Limb (tissue), 2 donors: ENCODE measurements around the gene PDE4B.
A peak's percentile ranks its signal among the peaks of the same experiment; 100 is the strongest.
"Not testable (repeated sequence)": the region's sequence is repeated elsewhere in the genome, so short reads cannot be mapped to it uniquely, and the experiment has no call there.

ENCODE experiments used
- DNase-seq, 2 donors: peaks; one replicate each; pipeline ENCODE4 v3.0.0-alpha.2; 2016; ENCODE audit errors: extremely low spot score in 2 of 2

The PDE4B gene

DNA sequence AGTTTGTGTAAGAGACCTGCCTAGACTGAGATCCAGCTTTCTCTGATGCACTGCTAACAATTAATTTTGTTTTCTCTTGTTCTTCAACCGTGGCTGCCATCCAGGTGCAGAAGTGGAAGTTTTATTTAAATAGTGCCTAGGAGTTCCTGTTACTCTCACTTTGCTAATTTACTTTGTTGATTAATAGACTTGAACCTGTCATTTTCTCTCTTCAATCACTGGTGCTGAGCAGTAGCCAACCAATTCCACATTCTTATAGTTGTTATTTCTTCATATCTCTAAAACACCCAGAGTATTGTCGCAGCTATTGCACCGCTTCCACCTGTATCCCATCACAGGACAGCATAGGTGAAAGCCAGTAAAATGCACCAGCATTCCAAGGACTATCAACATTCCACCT lies 157.2 kb downstream of the PDE4B start:
- no peak for DNase-seq

DNA sequence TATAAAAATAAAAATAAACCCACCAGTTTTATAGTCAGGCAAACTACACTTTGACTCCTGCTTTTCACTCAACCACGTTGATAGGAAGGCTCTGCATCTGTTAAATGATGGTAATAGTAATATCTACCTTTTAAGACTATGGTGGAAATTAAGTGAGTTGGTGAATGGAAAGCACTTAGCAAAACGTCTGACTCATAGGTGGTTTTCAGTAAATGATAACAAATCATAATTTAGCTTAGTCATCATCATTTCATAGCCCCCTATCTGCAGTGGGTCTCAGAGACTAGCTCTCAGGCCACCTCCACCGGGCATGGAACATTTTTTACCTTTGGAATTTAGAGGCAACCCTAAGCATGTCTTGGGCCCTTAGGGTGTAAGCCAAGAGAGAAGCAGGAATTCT lies 160.0 kb downstream of the PDE4B start:
- no peak for DNase-seq

DNA sequence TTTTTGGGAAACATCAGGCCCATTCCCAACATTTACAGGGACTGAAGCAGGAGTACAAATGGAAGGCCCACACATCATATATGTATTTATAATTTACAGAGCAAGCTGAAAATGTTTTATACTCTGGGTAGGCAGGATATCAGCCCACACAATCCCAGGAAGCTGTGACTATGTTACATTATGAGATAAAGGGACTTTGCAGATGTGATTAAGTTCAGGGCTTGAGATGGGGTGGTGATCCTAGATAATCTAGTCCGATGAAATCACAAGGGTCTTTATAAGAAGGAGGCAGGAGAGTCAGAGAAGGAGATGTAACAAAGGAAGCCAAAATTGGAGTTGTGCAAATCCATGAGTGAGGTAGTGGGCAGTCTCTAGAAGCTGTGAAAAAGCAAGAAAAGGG lies 160.5 kb downstream of the PDE4B start:
- no peak for DNase-seq

DNA sequence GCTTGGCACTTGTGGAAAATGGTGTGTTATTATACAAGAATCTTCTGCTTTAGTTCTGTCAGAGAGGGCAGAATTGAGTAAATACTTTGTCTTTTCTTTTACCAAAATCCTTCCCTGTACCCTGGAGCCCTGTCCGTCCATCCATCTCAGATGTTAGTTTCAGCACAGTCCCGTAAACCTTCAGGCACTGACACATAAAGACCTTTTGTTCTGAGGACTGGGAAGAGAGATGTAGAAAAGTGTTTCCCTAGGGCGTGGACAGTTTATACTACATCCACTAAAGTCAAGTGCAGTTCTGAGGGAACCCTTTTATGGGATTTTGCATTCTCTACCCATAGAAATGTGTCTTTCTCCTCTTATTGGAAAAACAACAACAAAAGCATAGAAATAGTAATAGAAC lies 162.4 kb downstream of the PDE4B start:
- DNase-seq, result no peak

DNA sequence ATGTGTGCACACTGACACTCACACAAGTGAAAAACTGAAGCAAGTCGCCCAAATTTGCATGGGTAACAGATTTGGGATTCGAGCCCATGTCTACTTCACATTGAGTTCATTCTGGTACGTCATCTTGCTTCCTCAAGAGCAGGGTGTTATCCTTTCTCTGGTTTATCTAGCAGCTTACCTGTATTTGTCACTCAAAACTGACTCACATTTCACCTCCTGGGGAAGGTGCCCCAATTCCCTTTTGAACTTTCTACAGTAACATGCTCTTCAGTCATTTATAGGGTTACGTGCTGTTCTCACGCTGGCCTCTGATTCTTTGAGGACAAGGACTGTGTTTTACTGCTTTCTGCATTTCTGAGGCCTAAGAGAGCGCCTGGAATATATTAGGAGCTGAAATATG lies 162.8 kb downstream of the PDE4B start:
- DNase-seq, result no peak

DNA sequence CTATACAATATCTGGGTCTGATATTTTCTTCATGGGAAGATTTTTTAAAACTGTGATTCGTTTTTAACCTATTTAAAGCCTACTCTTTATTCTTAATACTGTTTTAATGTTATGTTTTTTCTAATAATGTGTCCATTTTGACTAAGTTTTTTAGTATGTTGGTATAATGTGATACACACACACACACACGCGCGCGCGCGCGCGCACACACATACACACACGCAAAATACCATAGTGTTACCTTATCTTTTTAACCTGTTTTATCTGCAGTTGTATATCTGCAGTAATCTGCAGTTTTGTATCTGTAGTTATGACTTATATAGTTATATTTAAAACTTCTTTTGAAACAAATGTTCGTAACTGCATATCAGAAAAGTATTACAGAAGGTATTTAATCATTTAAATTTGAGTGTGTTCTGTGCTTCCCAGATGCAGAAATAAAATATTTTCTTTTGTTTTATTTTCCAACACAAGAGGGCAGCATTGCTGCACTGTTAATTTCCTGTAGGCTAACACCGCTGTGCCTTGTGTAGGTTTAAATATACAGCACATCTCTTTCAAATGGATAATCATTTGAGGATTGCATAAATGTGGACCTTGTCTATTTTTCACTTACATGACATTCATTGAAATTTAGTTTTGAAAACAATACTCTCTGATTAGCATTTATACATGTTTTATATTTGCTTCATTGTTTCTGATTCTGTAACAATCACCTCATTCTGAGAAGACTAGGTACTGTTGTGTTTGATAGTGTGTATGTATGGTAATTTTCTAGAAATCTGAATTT lies 166.1 kb downstream of the PDE4B start:
- DNase-seq, result peak in 1 of 2 donors; percentile 77

DNA sequence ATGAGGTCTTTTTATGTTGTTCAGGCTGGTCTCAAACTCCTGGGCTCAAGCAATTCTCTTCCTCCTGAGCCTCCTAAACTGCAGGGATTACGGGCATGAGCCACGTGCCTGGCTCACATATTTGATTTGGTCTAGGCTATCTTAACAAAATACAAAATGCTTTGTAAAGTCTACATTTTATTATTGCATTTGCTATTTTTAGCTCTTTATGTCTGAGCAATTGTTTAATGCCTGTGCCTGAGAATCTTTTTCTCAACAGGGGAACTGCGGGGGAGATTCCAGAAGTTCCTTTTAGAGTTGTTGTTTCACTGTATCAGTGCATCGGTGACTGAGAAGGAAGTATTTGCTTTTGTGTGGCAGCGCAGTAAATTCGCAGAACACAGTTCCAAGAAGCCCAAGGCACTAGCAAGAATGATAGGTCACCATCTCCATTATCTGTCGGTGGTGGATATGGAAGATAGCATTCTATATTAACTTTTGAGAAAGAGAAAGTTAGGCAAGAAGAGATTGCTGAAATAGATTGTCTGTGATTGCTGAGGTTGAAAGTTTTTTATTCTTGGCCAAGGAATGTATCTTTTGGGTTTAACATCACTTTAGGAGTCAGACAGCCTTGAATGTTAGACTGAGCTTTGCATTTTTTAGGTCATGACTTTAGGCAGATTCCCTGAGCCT lies 167.3 kb downstream of the PDE4B start:
- DNase-seq, result no peak

DNA sequence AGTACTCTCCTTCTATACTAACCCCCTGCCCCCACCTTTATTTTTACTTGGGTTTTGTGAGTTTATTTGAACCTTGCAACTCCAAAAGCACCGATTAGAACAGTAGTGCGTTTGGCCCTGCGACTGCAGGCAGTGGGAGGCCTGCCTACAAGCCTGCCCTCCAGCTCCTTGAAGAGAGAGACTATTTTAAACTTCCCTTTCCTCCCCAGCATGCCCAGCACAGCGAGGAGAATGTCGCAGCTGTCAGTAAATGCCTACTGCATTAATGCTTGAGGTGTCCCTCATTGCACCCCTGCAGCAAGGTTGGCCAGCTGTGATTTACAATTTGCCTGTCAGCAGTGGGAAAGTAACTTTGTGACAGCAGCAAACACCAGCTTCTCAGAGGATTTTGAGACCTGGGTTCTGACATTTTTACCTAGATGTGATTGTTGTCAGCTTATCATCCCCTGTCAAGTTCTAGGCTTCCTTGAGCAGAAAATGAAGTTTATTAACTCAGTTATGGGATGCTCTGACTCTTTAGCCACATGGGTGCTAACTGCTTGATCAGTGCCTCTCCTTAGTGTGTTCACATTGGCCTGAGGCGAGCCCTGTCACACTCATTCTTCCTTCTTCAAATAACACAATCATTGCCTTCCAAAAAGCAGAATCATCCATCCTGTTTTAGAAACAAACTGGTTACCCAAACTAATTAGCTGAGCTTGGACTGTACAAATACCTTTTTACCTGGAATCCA lies 170.6 kb downstream of the PDE4B start:
- DNase-seq, result peak in 1 of 2 donors; percentile 31

DNA sequence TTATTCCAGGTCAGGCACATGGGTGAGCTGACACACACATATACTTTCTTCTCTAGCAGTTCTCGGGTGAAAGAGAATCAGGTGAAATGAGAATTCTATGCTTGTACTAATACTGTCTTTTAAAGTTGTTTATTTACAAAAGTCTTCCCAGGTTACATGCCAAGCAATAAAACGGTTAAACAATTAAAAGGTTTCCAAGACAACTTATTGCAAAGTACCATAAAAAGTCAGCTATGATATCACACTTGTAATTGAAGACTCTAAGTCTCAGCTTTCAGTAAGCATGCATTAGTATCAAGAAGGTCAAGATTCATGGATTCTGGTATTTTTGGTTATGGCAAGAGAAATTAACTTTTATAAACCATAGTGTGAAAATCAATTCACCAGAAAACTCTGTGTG lies 171.4 kb downstream of the PDE4B start:
- no peak for DNase-seq

DNA sequence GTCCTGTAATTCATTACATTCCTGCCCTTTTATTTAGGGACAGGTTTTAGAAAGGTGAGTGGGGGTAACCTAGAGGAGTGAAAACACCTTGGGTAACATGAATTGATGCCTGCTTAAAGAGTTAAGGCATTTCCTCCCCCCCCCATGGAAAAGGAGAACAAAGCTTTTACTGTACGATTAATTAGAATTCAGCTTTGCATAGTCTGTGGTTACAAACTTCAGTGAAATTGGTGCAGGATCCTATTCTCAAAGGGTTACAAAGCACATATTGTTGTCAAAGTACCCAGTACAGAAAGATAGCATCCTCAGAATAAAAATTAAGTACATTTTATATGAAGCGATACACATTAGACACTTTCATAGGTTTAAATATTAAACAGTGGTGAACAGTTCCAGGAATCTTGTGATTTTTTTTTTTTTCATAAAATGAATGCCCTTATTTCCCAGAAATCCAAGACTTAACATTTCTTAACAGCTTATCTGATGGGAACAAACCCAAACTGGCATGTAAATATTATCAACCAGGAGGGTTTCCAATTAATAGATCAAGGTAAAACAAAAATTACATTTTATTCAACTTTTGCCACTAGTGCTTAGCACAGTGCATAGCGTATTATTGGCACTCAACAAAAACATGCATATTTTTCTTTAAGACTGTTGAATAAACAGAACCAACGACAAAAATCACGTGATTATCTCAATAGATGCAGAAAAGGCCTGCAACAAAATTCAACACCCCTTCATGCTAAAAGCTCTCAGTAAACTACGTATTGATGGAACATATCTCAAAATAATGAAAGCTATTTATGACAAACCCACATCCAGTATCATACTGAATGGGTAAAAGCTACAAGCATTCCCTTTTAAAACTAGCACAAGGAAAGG lies 172.7 kb downstream of the PDE4B start:
- DNase-seq, result no peak

DNA sequence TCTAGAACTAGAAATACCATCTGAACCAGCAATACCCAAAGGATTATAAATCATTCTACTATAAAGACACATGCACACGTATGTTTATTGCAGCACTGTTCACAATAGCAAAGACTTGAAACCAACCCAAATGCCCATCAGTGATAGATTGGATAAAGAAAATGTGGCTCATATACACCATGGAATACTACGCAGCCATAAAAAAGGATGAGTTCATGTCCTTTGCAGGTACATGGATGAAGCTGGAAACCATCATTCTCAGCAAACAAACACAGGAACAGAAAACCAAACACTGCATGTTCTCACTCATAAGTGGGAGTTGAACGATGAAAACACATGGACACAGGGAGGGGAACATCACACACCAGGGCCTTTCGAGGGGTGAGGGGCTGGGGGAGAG lies 174.8 kb downstream of the PDE4B start:
- not testable (repeated sequence) for DNase-seq

DNA sequence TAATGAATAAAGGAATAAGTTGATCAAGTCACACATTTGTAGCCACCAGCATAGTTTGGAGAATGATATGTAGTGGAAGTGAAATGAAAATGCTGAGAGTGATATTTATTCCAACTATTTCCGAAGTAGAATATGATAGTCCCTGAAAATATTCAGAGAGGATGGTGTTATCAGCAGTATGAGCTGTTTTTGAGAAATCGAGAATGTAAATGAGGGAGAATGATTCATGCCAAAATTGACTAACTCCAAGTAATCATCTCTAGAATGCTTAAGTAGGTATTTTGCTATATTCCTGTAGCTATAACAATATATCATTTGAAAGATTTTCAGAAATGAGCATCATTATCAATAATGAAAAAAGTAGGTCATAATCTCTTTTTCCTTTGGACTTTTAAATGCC lies 178.9 kb downstream of the PDE4B start:
- DNase-seq, result no peak

DNA sequence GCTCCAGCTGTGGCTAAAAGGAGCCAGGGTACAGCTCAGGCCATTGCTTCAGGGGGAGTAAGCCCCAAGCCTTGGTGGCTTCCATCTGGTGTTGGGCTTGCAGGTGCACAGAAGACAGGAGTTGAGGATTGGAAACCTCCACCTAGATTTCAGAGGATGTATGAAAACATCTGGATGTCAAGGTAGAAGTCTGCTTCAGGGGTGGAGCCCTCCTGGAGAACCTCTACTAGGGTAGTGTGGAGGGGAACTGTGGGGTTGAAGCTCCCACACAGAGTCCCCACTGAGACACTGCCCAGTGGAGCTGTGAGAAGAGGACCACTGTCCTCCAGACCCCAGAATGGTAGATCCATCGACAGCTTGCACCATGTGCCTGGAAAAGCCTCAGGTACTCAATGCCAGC lies 183.0 kb downstream of the PDE4B start:
- no peak for DNase-seq

DNA sequence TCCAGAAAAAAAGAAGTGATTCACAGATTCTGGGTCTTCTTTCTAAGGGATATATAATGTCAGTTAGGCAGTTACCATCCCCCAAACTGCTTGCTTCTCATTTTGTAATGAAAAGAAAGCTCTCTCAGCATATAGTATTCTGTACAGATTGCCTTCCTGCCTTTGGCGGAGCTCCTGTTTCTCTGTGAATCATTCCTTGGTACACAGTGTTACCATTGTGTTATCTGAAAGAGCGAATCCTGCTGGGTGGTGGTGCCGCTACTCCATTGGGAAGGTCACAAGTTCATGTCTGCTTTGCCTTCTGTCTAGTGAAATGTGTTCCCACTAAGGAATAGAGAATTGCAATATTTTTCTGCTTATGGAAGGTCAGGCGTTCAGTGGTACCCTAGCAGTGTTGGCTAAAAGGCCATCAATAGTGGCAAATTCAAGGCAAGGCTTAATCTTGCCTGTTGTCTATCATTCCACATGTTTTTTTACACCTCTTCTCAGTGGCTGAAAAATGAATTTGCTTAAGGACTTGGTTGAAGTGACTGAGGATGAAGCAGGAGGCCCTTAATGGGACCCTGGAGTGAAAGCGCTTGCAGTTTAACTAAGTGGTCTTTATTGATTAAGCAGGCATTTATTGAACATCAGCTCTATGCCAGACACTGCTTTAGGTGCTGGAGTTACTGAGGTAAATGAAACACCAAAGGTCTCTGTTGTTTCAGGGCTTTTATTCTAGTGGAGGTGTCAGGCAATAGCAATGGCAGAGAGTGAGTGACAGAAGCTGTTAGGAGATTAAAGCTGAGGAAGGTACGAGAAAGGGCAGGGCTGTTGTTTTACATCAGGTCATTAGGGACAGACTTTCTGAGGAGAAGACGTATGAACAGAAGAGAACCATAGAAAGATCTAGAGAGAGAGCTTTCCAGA lies 186.7 kb downstream of the PDE4B start:
- DNase-seq, result peak; percentile 51 to 54

DNA sequence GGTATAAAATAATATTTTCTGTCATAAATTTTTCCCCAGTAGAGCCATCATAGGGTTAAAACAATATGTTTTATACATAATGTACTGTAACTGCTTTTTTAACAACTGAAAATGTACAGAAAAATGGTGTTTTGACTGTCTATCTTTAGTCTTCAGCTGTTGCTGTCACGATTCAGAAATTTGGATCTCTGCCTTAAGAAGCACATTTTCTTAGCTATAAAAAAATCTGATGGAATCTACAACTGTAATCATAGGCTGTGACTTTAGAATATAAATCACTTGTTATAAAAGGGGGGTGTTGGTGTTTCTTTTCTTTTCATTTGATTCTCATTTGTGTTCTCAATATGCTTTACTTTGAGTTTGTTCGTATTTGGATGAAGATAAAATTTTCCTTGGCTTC lies 187.5 kb downstream of the PDE4B start:
- DNase-seq, result peak in 1 of 2 donors; percentile 63

DNA sequence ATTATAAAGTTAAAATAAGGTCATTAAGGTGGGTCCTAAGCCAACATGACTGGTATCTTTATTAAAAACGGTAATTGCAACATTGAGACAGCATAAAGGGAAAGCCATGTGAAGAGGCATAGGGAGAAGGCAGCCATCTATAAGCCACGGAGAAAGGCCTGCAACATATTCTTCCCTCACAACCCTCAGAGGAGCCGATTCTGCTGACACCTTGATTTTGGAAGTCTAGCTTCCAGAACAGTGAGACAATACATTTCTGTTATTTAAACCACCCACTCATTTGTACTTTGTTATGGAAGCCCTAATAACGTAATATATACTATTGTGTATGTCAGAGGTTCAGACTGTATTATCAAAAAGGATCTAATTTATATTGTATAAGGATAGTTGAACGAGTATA lies 190.8 kb downstream of the PDE4B start:
- DNase-seq, result no peak

DNA sequence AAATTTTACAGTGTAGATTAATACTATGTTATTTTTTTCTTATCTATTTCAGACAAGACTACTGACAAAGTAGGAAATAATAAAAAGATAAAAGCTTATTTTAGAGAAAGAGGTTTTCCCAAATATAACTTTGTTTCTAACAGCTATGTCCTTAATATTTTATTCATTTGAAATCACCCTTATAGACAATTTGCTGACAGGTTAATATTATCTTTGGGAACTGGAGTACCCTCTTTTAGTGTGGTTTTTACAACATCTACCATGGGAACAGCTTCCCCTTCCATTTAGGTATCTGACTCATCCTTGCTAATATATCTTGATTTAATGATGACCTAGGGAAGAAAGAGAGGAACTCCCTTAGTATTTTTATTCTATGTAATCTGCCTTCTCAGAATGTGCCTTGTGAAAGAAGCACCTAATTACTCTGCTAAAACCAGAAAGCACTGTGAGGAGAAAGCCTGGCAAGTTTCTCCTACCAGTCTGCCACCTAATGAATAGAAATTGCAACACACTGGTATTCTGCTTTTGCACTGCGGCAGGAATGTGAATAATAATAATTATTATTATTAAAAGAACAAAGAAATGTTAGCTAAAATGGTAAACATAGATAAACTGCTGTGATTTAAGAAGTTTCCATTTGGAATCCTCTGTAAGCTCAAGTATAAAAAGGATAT lies 192.8 kb downstream of the PDE4B start:
- no peak for DNase-seq

DNA sequence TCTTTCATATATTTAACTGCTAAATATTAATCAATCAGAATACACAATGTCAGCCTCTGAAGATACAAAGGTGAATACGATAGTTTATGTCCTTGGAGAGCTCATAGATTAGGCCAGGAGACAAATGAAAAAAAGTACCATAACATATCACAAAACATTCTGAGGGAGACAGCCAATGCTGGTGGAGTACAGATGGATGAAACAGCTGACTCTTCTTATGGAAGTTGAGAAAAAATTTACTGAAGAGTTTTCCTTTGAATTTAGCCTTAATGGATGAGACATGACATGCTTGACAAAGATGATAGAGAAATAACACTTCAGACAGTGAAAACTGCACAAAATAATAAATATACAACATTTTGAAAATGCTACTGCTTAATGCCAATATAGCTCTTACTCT lies 193.5 kb downstream of the PDE4B start:
- no peak for DNase-seq

DNA sequence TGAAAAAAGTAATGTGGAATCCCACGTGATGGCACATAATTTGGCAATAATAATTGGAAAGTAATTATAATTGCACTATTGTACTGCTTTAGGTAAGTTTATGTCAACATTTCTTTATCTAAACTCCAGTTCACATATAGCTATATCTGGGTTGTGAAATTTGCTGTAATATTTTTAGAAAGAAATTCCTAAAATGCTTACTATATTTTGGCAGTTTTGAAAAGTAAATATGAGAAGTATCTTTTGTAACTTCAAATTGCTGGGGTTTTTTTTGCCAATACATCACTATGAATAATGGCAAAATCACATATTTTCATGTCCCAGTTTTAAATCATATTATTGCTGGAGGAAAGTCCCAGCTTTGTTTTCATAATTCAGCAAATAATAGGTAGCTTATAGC lies 197.5 kb downstream of the PDE4B start:
- DNase-seq, result no peak

DNA sequence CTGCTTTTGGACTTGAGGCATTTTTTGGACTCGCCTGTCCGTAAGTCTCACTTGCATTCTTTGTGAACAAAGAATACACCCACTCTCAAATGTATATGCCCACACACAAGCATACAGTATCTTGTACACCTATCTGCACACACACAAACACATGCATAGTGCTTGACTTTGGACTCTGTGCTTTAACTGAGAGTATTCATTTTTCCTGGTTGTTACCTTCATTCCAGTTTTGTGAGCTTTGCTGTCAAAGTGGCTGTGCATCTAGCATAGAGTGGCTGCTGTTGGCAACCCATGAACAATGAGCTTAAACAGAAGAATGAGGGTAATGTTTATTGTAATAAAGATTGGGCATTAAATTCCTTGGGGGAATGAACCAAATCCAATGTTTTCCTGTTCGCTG lies 199.0 kb downstream of the PDE4B start:
- no peak for DNase-seq
